Measurements from ENCODE around the gene NDUFA8.

NDUFA8 gene

DNA sequence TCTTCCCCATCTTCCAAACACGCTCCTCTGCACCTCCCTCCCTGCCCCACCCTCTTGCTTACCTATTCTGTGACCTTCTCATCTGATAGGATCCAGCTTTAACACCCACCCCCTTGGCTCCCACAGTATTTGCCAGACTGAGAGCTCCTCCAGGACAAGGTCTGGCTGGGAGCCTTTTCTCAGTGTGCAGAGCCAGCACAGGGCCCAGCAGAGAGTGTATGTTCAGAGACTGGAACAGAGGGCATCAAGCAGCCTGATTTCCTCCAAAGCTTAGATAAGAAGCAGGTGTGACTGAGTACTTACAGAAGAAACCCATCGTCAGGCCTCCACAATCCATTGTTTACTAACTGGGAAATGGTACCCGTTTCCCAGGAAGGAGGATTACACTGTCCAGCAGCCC, 42.5 kb upstream of the NDUFA8 start:
- TF ChIP-seq CTCF (IDR thresholded peaks at IDR 0.05; ENCODE audit: borderline replicate concordance, control extremely low read depth, extremely low read depth, insufficient read depth, missing control alignments): no peak
- no peak for DNase-seq (ENCODE audit: low spot score)

GRCh38 chr9:122201641-122202040, 42.1 kb upstream of the NDUFA8 start:
- TF ChIP-seq CTCF (IDR thresholded peaks at IDR 0.05; ENCODE audit: borderline replicate concordance, control extremely low read depth, extremely low read depth, insufficient read depth, missing control alignments): no peak
- in situ Hi-C loops (cut with MboI; ENCODE audit: low sequenced_read_pairs, unreplicated experiment): no loop called here
- DNase-seq (ENCODE audit: low spot score): no peak

More for the DNA sequence above, 42.5 kb upstream of the NDUFA8 start:
- in situ Hi-C loops (cut with MboI; ENCODE audit: low sequenced_read_pairs, unreplicated experiment): no loop called here

- in situ Hi-C loops (cut with MboI; ENCODE audit: low sequenced_read_pairs, unreplicated experiment): no loop called here
- TF ChIP-seq CTCF (IDR thresholded peaks at IDR 0.05; ENCODE audit: borderline replicate concordance, control extremely low read depth, extremely low read depth, insufficient read depth, missing control alignments): no peak
- DNase-seq (ENCODE audit: low spot score): no peak
These were observed 41.5 kb upstream of the NDUFA8 start for GRCh38 chr9:122200960-122201595.

DNA sequence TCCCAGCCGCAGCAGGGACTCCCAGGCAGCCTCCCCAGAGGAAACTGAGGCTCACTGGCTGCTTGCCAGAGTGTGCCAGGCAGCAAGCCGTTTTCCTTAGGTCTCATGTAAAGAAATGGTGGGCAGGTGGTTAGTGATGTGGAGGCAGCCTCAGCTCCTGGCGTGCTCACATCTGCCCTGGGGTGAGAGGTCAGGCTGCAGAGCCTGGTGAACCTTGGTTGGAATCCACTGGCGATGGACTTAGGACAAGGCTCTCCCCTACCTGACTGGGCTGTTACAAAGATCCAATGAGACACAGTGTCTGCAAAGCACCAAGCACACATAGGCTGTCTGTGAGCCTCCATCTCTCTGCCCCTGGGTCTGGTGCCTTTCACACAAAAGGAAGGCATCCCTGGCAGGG, 38.3 kb upstream of the NDUFA8 start:
- in situ Hi-C loops (cut with MboI; ENCODE audit: low sequenced_read_pairs, unreplicated experiment): no loop called here
- TF ChIP-seq CTCF (IDR thresholded peaks at IDR 0.05; ENCODE audit: borderline replicate concordance, control extremely low read depth, extremely low read depth, insufficient read depth, missing control alignments): no peak
- DNase-seq (ENCODE audit: low spot score): no peak

- DNase-seq (ENCODE audit: low spot score): no peak
- no peak for TF ChIP-seq CTCF (IDR thresholded peaks at IDR 0.05; ENCODE audit: borderline replicate concordance, control extremely low read depth, extremely low read depth, insufficient read depth, missing control alignments)
- in situ Hi-C loops (cut with MboI; ENCODE audit: low sequenced_read_pairs, unreplicated experiment): no loop called here
These were observed 37.8 kb upstream of the NDUFA8 start for GRCh38 chr9:122197426-122197825.

GRCh38 chr9:122195875-122196274, 36.3 kb upstream of the NDUFA8 start:
- in situ Hi-C loops (cut with MboI; ENCODE audit: low sequenced_read_pairs, unreplicated experiment): no loop called here
- no peak for TF ChIP-seq CTCF (IDR thresholded peaks at IDR 0.05; ENCODE audit: borderline replicate concordance, control extremely low read depth, extremely low read depth, insufficient read depth, missing control alignments)
- no peak for DNase-seq (ENCODE audit: low spot score)
